ENCODE data around the gene OMP.

GRCh38 chr11:77151804-77152509 lies 49.3 kb downstream of the OMP start:
- TF ChIP-seq, protein P1, sequence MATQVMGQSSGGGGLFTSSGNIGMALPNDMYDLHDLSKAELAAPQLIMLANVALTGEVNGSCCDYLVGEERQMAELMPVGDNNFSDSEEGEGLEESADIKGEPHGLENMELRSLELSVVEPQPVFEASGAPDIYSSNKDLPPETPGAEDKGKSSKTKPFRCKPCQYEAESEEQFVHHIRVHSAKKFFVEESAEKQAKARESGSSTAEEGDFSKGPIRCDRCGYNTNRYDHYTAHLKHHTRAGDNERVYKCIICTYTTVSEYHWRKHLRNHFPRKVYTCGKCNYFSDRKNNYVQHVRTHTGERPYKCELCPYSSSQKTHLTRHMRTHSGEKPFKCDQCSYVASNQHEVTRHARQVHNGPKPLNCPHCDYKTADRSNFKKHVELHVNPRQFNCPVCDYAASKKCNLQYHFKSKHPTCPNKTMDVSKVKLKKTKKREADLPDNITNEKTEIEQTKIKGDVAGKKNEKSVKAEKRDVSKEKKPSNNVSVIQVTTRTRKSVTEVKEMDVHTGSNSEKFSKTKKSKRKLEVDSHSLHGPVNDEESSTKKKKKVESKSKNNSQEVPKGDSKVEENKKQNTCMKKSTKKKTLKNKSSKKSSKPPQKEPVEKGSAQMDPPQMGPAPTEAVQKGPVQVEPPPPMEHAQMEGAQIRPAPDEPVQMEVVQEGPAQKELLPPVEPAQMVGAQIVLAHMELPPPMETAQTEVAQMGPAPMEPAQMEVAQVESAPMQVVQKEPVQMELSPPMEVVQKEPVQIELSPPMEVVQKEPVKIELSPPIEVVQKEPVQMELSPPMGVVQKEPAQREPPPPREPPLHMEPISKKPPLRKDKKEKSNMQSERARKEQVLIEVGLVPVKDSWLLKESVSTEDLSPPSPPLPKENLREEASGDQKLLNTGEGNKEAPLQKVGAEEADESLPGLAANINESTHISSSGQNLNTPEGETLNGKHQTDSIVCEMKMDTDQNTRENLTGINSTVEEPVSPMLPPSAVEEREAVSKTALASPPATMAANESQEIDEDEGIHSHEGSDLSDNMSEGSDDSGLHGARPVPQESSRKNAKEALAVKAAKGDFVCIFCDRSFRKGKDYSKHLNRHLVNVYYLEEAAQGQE (IDR thresholded peaks at IDR 0.05; ENCODE audit: low read depth), result no peak
- no peak for TF ChIP-seq TAF1 (IDR thresholded peaks at IDR 0.05; ENCODE audit: low read depth)
- TF ChIP-seq RAD21 (IDR thresholded peaks at IDR 0.05; ENCODE audit: low read depth), result no peak
- no peak for TF ChIP-seq EP300 (IDR thresholded peaks at IDR 0.05; ENCODE audit: borderline replicate concordance)
- TF ChIP-seq NFIC (IDR thresholded peaks at IDR 0.05), result no peak
- TF ChIP-seq CREB1 (IDR thresholded peaks at IDR 0.05; ENCODE audit: low read depth), result no peak

Data from Ishikawa (cell line).